ENCODE data around the gene NRP2.

NRP2 gene

DNA sequence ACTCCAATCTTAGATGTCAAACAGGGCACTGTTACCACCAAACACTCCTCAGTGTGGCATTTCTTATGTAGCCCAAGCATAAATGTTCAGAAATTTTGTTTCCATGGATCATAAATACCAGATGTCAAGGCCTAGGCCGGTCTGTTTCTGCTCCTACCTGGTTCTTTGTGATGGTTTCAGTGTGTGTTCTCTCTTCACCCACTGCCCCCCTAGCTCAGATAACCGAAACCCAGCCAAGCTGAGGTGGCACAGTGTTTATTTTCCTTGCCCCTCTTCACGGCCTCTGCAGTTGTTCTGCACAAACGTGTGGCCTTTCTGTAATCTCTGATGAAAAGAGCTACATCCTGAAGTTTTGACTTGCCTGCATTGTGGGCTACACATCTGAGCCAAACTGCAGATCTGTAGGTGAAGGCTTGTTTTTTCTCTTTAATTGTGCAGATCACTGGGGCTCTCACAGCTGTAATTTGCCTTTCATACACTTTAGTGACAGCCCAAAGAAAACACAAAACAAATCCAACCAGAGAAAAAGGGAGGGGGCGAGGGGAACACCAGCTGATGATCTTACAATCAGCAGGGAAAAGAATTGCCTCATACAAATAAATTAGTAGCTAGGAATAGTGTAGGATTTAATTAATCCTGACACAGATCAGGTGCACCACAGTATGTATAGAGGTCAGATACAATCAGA, 99.1 kb downstream of the NRP2 start:
- DNase-seq = no peak

DNA sequence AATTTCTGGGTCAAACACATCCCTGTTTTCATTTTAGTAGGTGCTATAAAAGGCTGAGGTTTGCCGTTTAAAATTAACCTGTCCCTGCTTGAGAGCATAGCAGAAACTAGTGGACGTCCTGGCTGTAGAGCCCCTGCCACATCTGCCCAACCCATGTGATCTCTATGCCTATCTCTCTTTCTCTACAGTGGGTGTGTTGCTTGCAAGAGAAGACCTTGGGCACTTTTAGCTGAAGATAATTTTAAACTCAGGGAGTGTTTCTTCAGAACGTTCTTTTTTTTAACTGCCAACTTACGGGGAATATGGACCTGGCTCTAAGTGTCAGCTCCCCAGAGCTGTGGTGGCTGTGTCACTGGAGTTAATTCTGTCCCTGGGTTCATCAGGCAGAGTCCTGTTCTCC, 100.6 kb downstream of the NRP2 start:
- DNase-seq = no peak

DNA sequence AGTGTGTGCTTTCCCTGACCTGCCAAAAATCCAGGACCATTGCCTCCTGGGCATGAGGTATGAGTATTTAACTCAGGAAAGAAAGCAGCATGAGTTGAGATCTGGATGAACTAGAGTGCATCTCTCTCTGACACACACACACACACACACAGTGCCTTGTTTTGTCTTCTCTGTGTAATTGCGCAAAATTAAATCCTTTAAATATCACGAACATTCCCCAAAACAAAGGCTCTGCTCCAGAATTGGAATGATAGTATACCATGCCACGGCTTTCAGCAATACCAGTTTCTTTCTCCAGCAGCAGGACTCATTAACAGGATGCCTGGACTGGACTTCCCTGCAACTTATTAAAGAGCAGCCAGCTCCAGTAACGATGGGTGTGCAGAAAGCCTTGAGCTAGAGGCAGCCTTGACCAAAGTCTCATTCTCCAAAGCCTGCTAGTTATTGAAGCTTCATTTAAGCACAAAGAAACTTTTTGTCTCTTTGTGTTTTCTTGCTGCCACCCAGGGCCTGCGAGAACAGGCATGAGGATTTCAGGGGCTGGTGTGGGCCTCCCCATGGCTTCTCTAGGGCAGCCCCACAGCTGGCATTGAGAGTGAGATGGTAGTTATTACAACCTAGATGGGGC, 101.7 kb downstream of the NRP2 start:
- DNase-seq = no peak

DNA sequence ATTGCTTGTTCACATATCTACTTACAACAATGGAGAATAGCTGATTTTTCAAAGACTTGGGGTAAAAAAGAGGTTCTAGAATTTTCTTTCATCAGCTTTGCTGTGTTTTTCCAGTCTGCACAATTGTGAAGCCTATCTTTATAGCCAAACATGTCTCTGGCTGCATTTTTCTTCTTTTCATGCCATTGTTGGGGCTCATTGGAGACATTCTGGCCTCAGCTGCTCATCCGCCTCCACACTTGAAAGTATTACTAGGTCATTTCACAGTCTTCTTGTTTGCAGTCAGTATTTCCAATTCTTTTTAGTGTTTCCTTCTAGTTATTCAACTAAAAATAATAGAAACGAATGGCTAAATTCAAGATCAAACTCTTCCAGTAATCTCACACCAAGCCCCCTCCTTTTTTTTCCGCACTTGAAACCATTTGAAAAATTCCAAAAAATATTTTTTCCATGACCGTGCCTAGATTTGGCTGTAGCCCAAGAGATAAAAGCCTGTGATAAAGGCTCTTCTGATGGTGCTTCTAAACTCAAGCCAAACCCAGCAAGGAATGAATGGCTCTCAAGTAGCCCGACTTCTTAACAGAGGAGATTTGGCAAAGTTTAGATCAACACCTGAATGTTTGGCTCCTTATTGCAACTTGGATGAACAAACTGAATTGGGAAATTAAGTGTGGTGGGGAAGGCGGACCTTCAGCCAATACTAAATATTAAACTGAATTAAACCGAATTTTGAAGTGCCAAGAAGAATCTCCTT, 103.4 kb downstream of the NRP2 start:
- no peak for DNase-seq

DNA sequence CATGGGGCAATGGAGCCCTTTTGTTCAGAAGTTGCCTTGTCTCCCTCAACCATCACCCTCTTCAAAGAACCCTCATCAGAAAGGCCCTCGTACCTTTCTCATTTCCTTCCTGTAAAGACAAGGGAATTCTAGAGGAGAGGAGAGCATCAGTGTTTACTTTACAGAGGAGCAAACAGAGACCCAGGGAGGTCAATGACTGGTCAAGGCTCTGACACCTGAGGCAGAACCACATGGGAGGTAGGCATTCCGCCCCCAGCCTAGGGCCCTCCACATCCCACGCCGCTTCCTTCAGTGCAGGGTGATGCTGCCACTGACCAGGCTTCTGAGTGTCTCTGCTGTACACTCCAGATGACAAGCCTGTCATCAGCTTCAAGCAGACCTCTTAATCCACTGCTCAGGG, 104.7 kb downstream of the NRP2 start:
- no peak for DNase-seq

DNA sequence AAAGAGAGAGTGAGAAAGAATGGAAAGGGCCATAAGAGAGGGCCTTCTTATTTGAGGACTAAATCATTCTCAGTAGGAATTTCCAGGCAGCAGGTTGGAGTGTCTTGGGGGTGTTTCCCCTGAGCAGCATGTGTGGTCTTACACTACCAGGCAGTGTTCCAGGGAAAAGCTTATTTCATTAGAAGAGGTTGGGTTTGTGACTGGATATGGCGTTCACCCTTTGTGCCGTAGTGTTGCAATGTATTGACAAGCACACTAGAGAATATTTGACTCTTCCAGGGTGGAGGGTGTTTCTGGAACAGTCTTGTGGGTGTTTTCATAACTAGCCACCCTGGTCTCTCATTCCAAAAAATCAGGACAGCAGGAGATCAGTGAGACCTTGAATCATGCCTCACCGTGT, 105.5 kb downstream of the NRP2 start:
- DNase-seq = no peak

DNA sequence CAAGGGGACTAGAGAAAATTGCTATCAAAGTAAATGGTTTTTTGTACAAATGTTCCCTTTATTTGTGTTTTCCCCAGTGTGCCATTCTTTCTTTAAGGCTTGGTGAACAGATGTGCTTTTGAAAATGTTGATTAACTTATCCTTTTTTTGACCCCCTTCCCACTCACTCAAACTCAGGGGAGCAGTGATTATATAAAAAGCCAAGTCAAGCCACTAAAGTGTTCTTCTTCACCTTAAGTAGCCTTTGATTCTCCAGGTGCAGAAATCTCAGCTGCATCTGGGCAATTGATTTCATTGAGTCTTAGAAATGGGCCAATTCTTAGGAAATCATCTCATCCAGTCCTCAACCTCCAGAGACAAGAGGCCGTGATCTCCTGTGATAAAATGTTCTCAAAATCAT, 107.6 kb downstream of the NRP2 start:
- no peak for DNase-seq

DNA sequence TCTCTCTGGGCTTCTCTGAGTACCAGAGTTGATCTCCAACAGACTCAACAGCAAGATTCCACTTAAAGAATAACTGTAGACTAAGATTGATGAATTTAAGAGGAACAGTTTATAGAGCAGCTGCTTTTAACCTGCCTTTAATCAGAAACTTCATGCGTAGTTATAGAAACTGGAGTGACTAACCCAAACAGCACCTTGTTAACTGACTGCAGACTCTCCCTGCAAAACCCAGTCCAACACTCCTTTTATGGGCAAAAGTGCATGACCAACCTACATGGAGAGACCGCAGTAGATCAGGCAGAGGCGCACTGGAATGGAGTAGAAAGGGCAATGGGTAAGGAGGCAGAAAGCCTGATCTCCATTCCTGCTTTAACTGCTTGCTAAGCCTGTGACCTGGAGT, 110.6 kb downstream of the NRP2 start:
- DNase-seq = no peak

DNA sequence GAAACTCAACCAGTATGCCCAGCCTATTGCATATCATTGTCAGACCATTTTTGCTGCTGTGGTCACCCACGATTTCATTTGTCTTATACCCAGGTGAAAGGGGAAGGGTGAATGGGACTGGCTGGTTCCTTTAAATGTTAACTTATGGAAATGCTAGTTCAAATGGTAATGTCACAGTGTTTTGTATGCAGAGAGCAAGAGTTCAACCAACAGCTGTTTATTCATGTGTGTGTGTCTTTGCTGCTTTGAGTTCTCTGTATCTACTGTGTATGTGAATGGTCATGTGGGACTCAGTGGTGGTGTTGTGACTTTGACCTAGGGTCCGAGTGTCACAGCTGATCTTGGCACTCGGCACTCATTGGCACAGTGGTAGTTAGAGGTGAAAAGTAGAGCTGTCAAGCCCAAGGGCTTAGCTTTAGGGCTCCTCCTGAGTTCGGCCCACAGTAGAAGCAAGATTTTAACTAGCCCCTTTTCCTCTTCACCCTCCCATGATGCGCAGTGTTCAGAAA, 114.6 kb downstream of the NRP2 start:
- DNase-seq = no peak

DNA sequence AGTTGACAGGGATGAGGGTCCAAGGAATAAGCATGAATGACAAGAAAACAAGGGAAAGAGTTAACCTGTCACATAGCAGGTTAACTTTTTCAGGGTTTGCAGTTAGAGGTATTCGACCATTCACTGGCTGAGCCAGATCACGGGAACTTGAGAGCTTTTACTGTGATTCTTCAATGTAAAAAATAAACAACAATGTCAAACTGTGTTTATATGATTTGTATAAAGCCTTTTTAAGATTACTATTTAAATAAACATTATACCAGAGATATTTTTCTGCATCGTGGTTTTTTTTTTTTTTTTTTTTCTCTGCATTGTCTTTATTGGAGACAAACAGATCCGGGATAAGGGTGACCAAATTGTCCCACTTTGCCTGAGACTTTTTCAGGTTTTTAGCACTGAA, 115.6 kb downstream of the NRP2 start:
- no peak for DNase-seq

DNA sequence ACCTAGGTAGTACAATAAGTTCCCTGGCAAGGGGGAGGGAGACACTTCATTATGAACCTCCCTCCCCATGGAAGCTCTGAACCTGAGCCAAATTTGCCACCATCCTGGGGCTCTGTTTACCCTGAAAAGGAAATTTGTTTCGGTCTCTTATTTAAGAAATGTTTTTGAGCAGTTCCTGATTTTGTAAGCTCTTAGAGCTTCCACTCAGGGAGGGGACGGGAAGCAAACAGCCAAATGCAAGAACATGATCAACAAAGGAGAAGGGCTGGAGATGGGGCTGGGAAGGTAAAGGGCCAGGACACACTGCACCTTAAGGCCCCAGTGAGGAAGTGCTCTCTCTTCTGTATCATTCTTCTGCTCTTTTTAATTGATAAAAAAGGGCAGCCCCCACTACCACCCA, 117.9 kb downstream of the NRP2 start:
- no peak for DNase-seq

DNA sequence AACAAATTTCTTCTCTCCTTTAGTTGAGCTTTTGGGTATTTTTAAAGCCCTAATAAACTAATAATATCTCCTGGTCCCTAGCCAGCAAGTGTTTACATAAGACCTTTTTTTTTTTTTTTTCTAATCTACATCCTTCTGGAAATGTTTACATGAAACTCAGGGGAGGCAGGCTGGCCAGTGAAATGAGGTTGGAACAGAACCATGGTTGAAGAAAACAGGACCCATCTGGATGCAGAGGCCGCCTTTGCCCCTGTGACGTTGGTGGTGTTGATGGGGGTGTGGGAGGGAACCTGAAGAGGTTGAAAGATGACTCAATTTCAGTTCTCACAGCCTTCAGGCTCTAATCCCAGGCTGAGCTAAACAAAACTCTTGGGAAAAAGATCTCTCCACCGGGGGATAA, 118.5 kb downstream of the NRP2 start:
- peak; percentile 39 for DNase-seq

DNA sequence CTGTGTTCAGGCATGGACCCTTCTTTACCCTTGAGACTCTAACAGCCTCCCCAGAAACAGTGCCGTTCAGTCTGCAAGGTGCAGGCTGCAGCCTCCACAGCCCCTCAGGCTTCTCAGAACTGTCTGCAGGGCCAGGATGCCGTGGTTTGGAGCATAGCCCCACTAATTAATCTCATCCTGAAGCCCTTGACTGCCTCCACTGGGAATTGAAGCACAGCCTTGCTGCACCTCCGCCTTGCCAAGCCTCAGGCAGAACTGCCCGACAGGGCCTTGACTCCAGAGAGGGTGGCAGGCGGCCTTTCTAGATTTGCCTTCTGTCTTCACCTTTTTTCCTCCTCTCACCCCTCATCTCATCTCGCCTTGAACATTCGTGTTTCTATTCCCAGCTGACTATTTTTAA, 119.8 kb downstream of the NRP2 start:
- DNase-seq = peak; percentile 44

DNA sequence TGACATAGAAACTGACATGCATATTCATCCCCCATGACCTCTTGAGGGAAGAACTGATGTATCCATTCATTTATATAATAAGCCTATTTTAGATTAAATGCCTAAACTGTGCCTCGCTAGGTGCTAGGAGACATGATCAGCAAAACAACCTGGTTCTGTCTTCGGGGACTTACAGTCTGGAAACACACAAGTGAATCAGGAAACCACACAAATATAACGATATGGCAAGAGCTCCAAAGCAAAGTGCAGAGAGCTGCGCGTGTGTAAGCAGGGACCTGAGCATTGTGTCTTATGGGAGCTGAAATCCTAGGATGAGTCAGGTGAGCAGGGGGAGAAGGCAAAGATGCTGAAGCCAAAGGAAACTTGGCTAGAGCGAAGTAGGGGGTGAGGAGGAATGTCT, 120.6 kb downstream of the NRP2 start:
- DNase-seq = no peak

DNA sequence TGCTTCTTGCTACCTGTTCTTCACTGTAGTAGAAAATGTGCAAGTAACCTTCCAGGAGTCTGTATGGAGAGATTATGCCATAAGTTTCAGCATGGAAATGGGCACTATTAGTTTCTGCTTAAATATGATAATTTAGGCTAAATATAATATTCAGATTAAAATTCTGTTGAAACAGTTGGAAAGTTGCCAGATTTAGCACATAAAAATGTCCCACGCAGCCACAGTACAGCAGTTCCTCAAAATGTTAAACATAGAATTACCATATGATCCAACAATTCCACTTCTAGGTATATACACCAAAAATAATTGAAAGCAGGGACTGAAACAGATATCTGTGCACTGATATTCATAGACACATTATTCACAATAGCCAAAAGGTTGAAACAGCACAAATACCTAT, 121.2 kb downstream of the NRP2 start:
- DNase-seq = no peak

DNA sequence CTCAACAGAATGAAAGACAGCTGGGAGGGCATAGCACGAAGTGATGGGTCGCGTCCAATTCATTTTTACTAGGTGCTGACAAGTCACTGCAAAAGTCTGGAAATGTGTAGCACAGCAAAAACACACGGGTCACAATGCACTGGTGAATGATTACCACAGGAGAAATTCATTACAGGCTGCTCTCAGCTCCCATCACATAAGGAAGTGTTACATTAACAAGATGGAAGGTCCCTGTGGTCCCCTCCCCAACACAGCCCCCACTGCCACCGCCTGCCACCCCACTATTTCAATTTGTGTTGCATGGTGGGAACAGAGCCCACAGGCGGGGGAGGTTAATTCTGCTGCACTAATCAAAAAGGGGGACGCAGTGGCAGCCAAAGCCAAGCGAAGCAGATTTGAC, 122.8 kb downstream of the NRP2 start:
- peak; percentile 21 for DNase-seq

DNA sequence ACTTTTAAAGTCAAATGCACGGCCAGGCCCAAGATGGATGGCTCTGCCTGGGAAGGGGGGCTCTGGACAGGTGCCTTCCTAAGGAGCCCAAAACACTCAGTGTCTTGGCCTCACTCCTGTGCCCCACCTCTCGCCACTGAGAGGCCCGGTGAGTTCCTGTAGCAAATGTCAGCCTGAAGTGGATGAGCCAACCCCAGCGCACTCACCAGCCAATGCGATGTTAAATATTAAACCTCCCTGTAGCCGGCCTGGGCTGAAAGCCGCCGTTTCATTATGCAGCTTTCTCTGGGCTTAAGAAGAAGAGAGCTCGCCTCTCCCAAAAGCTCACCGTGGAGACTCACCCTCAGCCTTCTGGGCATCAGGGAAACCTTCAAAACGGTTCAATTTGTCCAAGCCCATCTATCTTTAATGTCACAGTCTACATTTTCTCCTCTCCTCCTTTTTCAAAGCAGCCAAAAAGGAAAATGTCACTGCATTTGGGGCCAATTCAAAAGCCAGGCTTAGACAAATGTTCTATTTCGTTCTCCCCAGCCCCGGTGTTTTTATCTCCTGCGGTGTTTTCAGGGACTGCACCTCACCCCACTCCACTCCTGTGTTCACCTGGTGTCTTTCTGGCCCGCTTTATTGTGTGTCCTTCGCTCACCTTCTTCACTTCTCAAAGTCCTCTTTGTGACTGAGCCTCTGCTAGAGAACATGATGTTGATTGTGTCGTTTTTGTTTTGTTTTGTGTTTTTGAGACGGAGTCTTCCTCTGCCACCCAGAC, 124.0 kb downstream of the NRP2 start:
- DNase-seq = no peak

DNA sequence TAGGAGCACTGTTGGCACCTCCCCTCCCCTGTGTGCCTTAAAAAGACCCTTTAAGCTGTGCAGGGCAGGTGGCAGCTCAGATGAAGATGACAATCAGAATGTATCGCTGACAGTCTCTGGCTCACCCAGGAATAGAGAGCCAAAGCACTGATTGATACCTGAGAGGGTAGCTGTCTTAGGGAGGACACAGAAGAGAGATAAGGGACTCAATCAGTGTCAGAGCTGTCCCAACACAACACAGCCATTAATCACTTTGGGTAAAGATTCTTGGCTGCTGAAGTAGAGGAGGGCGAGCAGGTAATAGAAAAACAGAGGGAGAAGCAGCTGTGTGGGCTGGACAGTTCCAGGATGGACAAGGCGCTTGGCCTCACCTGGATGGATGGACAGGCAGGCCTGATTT, 124.9 kb downstream of the NRP2 start:
- DNase-seq = no peak

DNA sequence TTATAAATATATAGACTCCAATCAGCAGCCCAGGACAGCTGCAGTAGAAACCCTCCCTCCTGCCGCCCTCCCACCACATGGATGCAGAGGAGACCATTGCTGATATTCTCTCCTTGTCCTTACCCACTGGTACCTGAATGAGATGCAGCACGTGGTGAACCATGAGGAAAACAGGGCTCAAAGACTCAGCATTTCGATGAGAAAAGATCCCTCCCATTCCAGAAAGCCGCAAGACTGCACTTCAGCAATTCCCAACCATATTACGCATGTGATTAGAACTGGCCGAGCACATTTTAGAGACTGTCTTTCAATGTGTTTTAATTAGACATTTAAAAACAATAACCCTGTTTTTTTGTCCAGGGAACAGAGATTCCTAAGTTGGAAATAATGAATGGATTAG, 125.5 kb downstream of the NRP2 start:
- no peak for DNase-seq

DNA sequence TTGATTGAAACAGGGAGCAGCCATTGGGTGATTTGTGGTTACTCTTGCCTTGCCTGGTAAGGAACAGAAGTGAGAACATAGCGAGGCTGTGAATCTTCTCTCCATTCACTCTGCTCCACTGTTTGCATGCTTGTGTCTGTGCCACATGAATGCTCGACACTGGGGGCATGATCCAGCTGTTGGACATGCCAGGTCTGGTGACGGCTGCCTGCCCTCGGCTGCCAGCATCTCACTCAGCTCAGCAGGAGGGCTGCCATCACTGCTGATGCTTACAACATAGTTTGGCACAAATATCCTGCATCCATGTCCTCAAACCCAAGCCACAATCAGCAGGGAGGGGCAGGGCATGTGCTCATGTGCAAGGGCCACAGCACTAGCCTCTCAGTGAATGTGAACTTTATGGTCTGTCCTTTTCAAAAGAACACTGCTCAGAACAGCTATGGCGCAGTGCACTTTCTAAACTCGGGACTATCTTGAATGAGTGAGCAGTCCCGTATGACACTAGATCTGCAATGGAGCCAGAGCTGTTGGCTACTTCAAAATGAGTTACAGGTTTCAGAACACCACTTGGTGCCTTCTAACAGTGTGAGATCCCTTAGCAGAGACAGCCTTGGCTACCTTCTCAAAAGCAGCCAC, 126.3 kb downstream of the NRP2 start:
- peak; percentile 49 for DNase-seq

DNA sequence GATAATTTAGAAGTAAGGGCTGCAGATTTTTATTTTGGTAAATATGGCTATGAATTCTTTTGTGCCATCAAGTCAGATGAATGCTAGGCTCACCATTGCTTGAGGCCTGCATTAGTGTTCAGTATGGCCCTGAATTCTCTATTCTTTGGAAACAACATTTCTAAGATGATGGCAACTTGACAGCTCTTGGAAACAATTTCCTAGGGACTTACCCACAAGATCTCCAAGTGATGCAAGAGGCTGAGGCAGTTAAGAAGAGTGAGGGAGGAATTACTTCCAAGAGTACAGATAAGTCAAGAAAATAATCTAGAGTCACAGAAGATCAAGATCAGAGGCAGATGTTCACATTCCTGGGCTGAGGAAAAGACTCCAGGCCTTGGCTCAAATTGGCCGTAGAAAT, 129.1 kb downstream of the NRP2 start:
- no peak for DNase-seq

DNA sequence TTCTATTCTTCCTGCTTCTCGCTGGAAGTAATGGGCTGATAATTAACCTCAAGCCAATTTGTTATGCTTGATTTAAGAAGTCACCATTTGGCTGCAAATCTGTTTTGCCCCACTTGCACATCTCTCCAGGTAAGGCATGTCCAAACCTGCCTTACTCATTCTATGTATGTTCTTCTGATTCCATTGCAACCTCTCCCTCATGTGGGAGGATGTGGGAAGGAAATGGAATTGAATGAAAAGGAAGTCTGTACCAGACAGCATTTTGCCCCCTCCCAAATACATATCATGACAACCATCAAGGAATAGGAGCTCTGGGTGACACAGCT, 131.7 kb downstream of the NRP2 start:
- DNase-seq = peak; percentile 69

DNA sequence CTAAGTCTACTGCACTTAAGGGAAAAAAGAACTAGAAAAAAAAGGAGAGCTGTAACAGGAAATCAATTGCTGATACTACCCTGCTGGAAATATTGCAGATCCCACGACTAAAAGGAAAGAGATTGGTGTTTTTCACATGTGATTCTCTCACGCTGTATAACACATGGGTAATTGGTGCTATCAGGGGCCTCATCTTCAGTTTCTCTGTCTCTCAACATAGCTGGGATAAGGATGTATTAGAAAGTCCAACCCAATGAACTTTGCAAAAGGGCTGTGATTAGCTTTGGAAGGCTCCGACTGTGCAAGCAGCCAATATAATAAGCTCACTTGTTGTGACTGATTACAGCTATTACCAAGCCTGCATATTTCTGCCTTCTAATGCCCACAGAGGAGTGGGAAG, 133.4 kb downstream of the NRP2 start:
- no peak for DNase-seq
